A549 (cell line): ENCODE measurements around the gene S1PR1.

Experiments
- CTCF ChIP-seq: fragments of >200 bp; sonication (Bioruptor Twin); formaldehyde crosslinking; IDR thresholded peaks from 3 replicates; pipeline ENCODE4 v1.5.1; 2016
- PBX3 ChIP-seq: IDR thresholded peaks from 2 replicates; pipeline ENCODE4 v1.6.1; 2012
- REST ChIP-seq: fragments of 200-600 bp; sonication (generic); IDR thresholded peaks from 2 replicates; pipeline ENCODE4 v1.6.1; 2016; ENCODE audit warnings: antibody characterized with exemption, mild to moderate bottlenecking, moderate library complexity

GRCh38 chr1:101236516-101237228 is at the start of gene S1PR1:
- TF ChIP-seq PBX3 (no peak), CTCF (no peak), REST (no peak)
